SH-SY5Y (cell line): ENCODE measurements around the gene LMO1.

Source experiments
- GATA2 ChIP-seq: IDR thresholded peaks from 2 replicates; pipeline ENCODE4 v1.6.1; 2011; ENCODE audit warnings: mild to moderate bottlenecking, low read depth, low read length
- GATA3 ChIP-seq: IDR thresholded peaks from 2 replicates; pipeline ENCODE4 v1.6.1; 2011; ENCODE audit warnings: low read depth, mild to moderate bottlenecking, low read length, moderate library complexity

DNA sequence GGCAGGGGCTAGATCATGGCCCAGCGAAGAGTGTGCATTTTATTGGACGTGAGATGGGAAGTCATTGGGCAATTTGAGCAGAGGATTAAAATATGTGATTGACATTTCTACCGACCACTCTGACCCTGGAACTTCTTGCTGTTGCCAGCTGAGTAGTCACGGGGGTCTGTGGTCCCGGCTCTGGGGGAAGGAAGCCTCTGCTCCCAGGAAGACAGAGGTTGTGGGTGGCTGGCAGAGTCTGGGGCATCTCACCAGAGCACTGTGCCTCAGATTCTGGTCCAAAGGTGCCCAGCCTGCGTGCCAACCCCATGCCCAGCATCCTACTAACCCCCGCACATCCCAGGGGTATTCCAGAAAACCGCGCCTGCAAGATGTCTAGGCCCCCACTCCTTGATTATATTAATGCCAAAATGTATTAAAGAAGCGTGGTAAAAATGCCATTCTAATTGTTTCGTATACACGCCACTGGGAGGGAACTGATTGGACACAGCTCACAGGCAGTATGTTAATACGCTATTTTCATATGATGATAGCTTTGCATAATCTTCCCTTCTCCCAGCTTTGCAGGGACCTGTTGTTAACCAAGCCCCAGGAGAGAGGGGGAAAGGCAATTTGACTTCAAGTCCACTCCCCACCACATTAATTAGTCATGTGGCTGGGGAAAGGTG lies 25.3 kb upstream of the LMO1 start:
- TF ChIP-seq GATA2 (no peak), GATA3 (no peak)
